Suprapubic skin (tissue), 4 donors: Measurements from ENCODE around the gene GRIK4. TPM values are rescaled to one million over a fixed set of nuclear protein-coding genes. Genes with fewer than 3 reads are reported as not detected.
A peak's percentile ranks its signal among the peaks of the same experiment; 100 is the strongest.

ENCODE experiments used
- DNase-seq, 2 donors: peaks; one replicate each; pipeline ENCODE4 v3.0.0-alpha.2; 2019; ENCODE audit warnings: low spot score in 2 of 2
- H3K27ac ChIP-seq: fragments of 200-600 bp; sonication (generic); one replicate; pipeline ENCODE4 v1.5.1; 2019
- H3K27me3 ChIP-seq: fragments of 200-600 bp; sonication (generic); one replicate; pipeline ENCODE4 v1.5.1; 2019
- H3K36me3 ChIP-seq: fragments of 200-600 bp; sonication (generic); one replicate; pipeline ENCODE4 v1.5.1; 2019
- H3K4me1 ChIP-seq: fragments of 200-600 bp; sonication (generic); one replicate; pipeline ENCODE4 v1.5.1; 2019
- H3K4me3 ChIP-seq: fragments of 200-600 bp; sonication (generic); one replicate; pipeline ENCODE4 v1.5.1; 2019; ENCODE audit warnings: mild to moderate bottlenecking
- H3K9me3 ChIP-seq: fragments of 200-600 bp; sonication (generic); one replicate; pipeline ENCODE4 v1.5.1; 2019
- CTCF ChIP-seq, 2 donors: fragments of 200-600 bp in 1 of 2; fragments of 450-650 bp in 1 of 2; sonication (generic) in 1 of 2; IDR thresholded peaks; one replicate each; pipeline ENCODE4 v1.5.1; 2016 to 2019; ENCODE audit warnings: antibody characterized with exemption in 2 of 2, mild to moderate bottlenecking in 1 of 2, moderate library complexity in 1 of 2
- EP300 ChIP-seq: sonication (generic); formaldehyde crosslinking; IDR thresholded peaks from one replicate; pipeline ENCODE4 v1.6.1; 2017; ENCODE audit warnings: antibody characterized with exemption
- POLR2A ChIP-seq, 2 donors: fragments of 450-650 bp; IDR thresholded peaks; one replicate each; pipeline ENCODE4 v1.6.1; 2017; ENCODE audit warnings: antibody characterized with exemption in 2 of 2, mild to moderate bottlenecking in 2 of 2, moderate library complexity in 2 of 2
- POLR2AphosphoS5 ChIP-seq, 3 donors: sonication (generic); formaldehyde crosslinking; IDR thresholded peaks; one replicate each; pipeline ENCODE4 v1.6.1; 2017; ENCODE audit warnings: antibody characterized with exemption in 3 of 3
- WGBS: methylation state at CpG from one replicate; pipeline ENCODE4 v1.1.5; 2018; 5-methylcytosine and 5-hydroxymethylcytosine counted together
- total RNA-seq, 4 donors: library from RNA; depleted of rRNA; stranded (reverse); fragments of >200 nt; gene quantifications; one replicate each; pipeline ENCODE4 v1.1.0, GENCODE V29; 2016

GRIK4 gene
- total RNA-seq, 4 donors from 2014 or later: 0.24 TPM; not detected in 3

DNA sequence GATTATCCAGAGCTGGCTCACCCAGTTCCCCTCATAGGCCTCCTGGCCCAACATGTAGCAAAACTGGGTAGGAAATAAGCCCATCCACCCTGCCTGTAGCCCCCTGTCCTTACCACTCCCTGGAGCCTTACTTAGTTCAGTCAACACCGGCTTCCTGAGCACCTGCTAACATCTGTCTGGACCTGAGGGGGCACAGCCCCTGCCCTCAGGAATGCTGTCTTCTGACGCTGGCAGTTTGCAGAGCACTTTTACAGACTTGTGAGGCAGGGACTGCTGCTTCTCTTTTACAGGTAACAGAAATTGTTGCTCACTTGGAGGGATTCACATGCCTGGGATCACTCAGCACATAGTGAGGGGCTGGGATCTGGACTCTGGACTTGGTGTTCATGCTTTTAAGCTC is 360.4 kb downstream of the GRIK4 start:
- Histone ChIP-seq H3K9me3 (no peaks in the 10 kb centered on the region), H3K4me3 (no peak overlapping the region), H3K27ac (no peak overlapping the region), H3K27me3 (peaks cover 30% of the 10 kb centered on the region), H3K4me1 (no peaks in the 10 kb centered on the region), H3K36me3 (no peaks in the 10 kb centered on the region)
- no peak for TF ChIP-seq POLR2AphosphoS5 (IDR thresholded peaks at IDR 0.05)
- TF ChIP-seq CTCF (IDR thresholded peaks at IDR 0.05): no peak
- no peak for TF ChIP-seq EP300
- no peak for TF ChIP-seq POLR2A (IDR thresholded peaks at IDR 0.05)
- WGBS: 75% methylated on average over 2 of the region's 2 CpGs
- no peak for DNase-seq

GRCh38 chr11:120873966-120874735 is 362.6 kb downstream of the GRIK4 start:
- no peaks in the 10 kb centered on the region for H3K4me1 ChIP-seq
- H3K27me3 ChIP-seq: peaks cover 24% of the 10 kb centered on the region
- H3K27ac ChIP-seq: no peak overlapping the region
- 95% methylated on average over 14 of the region's 15 CpGs for WGBS
- no peak for DNase-seq
- no peaks in the 10 kb centered on the region for H3K9me3 ChIP-seq
- no peak for TF ChIP-seq POLR2AphosphoS5 (IDR thresholded peaks at IDR 0.05)
- TF ChIP-seq POLR2A (IDR thresholded peaks at IDR 0.05): no peak
- H3K36me3 ChIP-seq: no peaks in the 10 kb centered on the region
- no peak overlapping the region for H3K4me3 ChIP-seq

DNA sequence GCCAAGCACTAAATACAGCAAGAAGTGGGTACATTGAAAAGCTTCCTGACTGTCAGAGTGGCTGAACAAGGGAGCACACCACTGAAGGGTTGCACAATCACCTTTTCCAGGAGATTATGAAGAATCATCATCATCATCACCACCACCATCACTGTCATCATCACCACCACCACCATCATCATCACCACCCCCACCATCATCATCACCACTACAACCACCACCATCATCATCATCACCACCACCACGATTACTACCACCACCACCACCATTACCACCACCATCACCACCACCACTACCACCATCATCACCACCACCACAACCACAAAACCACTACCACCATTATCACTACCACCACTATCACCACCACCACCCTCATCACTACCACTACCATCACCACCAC is 364.4 kb downstream of the GRIK4 start:
- peak in 1 of 2 donors; percentile 7 for TF ChIP-seq CTCF (IDR thresholded peaks at IDR 0.05)
- no peak for TF ChIP-seq POLR2AphosphoS5 (IDR thresholded peaks at IDR 0.05)
- no peak for TF ChIP-seq EP300
- TF ChIP-seq POLR2A (IDR thresholded peaks at IDR 0.05): no peak
- Histone ChIP-seq H3K27me3 (peaks cover 14% of the 10 kb centered on the region), H3K4me1 (no peaks in the 10 kb centered on the region), H3K4me3 (no peak overlapping the region), H3K9me3 (no peaks in the 10 kb centered on the region), H3K27ac (no peak overlapping the region), H3K36me3 (no peaks in the 10 kb centered on the region)
- DNase-seq: no peak
- WGBS: 94% methylated on average over 1 of the region's 1 CpG

GRCh38 chr11:120877746-120878365 is 366.3 kb downstream of the GRIK4 start:
- no peak for DNase-seq
- Histone ChIP-seq H3K27ac (no peak overlapping the region), H3K27me3 (peaks cover 17% of the 10 kb centered on the region), H3K36me3 (no peaks in the 10 kb centered on the region), H3K4me3 (no peak overlapping the region), H3K4me1 (peaks cover 6% of the 10 kb centered on the region), H3K9me3 (no peaks in the 10 kb centered on the region)
- 75% methylated on average over 10 of the region's 10 CpGs for WGBS
- TF ChIP-seq CTCF (IDR thresholded peaks at IDR 0.05) (no peak), EP300 (no peak), POLR2A (IDR thresholded peaks at IDR 0.05) (no peak), POLR2AphosphoS5 (IDR thresholded peaks at IDR 0.05) (no peak)

GRCh38 chr11:120878781-120879180 is 367.2 kb downstream of the GRIK4 start:
- DNase-seq: no peak
- H3K4me3 ChIP-seq: no peak overlapping the region
- H3K27me3 ChIP-seq: peaks cover 17% of the 10 kb centered on the region
- TF ChIP-seq CTCF (IDR thresholded peaks at IDR 0.05): no peak
- no peak for TF ChIP-seq POLR2AphosphoS5 (IDR thresholded peaks at IDR 0.05)
- TF ChIP-seq POLR2A (IDR thresholded peaks at IDR 0.05): no peak
- TF ChIP-seq EP300: no peak
- no peaks in the 10 kb centered on the region for H3K36me3 ChIP-seq
- H3K9me3 ChIP-seq: no peaks in the 10 kb centered on the region
- WGBS: 83% methylated on average over 6 of the region's 6 CpGs
- H3K27ac ChIP-seq: no peak overlapping the region
- peaks cover 15% of the 10 kb centered on the region for H3K4me1 ChIP-seq
